ENCODE measurements around the gene TLR6.

GRCh38 chr4:38774181-38774955, 82.2 kb downstream of the TLR6 start:
- TF ChIP-seq CTCF (IDR thresholded peaks at IDR 0.05) (no peak), POLR2A (IDR thresholded peaks at IDR 0.05) (no peak)
